IPS DF 19.7 (cell line): ENCODE data around the gene KLHL18.
A peak's percentile ranks its signal among the peaks of the same experiment; 100 is the strongest.
"Not testable (repeated sequence)": the region's sequence is repeated elsewhere in the genome, so short reads cannot be mapped to it uniquely, and the experiment has no call there.

ENCODE experiments used
- DNase-seq: peaks from one replicate; pipeline ENCODE4 v3.0.0-alpha.2; 2013; ENCODE audit warnings: low read depth, low spot score

Gene KLHL18

DNA sequence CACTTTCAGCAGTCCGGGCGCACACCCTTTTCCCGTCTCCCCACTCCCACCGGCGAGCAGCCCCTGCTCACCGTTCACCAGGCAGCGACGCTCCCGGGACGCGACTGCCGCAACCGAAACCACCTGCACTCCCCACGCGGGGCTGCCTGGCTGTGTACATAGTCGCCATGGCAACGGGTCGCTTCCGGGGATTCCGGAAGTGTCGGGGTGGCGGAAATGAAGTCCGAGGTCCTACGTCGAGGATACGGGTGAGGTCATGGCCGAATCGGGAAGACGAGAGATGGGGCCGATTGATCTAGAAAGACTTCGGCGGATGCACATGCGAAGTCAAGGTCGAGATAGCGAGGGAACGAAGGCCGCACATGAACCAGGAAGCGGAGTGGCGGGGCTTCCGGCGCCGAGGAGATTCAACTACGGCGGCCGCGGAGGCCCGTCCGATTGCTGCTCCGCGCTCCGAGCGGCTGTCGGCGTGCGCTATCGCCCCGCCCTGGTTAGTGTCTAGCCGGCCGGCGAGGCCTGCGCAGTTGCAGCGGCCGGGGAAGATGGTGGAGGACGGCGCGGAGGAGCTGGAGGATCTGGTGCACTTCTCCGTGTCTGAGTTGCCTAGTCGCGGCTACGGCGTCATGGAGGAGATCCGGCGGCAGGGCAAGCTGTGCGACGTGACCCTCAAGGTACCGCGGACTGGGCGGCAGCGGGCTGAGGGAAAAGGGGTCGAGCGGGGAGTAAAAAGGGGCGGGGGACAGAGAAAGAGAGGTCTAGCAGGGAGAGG is at the start of gene KLHL18, which contains the start of gene KIF9:
Gene KLHL18 (plus strand): TSS at position 521 of the 769 bp plus-strand sequence. CDS start 22 bp downstream, at position 543.
Gene KIF9 (minus strand): TSS at position 376 of the 769 bp plus-strand sequence. CDS start 5,425 bp downstream, outside the sequence.
- DNase-seq: peak; percentile 68

DNA sequence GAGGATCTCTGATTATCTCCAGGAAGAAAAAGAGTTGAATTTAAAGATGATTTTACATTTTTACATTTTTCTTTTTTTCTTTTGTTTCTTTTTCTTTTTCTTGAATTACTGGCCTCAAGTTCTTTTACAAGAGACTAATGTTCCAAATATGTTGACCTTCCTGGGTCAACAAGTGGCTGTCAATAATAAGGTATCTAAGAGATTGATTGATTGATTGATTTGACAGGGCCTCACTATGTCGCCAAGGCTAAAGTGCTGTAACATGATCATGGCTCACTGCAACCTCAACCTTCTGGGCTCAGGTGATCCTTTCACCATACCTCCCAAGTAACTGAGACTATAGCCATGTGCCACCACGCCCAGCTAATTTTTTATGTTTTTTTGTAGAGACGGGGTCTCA is 44.7 kb upstream of the KLHL18 start:
- DNase-seq: no peak

- no peak for DNase-seq
These were observed 42.8 kb upstream of the KLHL18 start for GRCh38 chr3:47239929-47240328.

DNA sequence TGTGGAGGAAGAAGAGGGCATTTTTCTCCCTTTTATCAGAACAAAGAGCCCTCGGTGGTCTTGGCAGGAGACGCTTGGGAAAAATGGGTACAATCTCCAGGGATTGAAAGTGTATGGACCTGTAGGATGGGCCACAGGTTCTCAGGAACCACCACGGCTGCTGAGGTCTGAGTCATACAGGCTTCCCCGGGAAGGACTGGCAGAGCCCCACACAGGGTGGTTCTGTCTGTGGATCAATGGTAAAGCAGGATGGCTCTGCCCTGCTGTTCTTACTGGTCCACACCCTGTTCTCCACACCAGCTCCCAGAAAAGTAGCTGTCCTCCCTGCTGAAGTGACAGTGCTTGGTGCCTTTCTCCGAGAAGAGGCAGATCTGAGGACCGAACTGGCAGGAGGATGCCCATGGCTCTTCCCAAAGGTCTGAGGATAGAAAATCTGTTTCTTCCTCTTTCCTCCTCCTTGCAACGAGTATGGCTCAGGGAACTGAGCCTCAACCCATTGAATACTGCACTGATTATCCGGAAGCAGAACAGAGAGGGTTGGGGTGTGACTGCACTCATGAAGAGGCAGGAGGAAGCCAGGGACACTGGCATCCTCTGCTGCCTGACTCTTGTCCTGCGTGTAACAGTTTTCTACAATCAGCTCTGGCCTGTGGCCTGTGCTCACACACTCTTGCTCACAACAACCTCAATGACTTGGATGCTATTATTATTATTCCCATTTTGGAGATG is 39.2 kb upstream of the KLHL18 start:
- no peak for DNase-seq

DNA sequence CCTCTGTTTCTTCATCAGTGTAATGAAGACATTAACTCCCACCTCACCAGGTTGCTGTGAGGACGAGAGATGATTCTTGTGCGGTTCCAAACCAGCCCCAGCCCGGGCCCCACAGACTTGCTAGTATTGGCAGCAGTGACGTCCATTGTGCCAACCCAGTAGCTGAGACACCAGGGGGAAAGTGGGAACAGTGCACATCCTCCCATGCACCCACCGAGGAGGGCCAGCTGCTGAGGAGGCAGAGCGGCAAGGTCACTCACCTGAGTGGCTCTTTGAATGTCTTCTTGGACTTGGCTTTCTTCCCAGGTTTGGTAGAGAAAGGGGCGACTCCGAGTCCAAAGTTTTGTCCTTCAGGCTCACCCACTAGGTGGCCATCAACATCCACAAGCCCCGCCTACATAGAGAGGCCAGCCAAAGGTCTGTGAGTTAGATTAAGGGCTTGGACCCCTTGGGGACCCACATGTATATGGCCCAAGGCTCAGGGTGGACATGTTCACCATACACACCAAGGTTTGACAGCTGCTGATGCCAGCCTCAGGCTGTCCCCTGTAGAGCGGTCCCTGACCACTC is 38.1 kb upstream of the KLHL18 start:
- DNase-seq: no peak

- DNase-seq: no peak
These were observed 37.5 kb upstream of the KLHL18 start for GRCh38 chr3:47245271-47245670.

GRCh38 chr3:47247131-47248064 is 35.3 kb upstream of the KLHL18 start:
- DNase-seq: no peak

DNA sequence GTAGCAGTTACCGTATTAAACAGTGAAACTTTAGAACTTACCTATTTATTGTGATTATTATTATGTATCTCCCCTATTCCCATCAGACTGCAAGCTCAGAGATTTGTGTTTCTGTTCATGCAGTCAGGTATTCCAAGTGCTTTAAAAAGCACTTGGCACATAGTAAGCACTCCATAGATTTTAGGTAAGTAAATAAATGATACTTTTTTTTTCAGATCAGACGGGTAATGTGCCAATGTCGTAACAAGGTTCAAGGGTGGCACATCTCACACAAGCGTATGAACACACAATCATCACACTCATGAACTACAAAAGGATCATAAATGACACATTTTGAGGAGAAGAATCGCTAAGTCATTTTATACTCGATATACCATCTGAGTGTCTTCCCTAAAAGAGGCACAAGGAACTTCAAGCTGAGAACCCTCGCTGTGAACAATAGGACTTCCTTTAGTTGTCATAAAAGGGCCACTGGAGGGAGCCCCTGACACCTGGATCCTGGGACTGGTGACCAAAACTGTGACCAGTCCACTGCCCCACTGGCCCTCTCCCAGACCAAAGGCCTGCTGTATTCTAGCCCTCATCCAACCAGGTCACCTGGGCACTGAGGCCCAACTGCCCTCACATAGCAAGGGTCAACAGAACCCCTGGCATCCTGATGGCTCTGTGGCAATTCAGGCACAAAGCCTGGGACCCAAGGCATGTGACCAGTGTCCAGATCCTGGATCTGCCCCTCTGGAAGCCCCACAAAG is 32.3 kb upstream of the KLHL18 start:
- DNase-seq: peak; percentile 30

GRCh38 chr3:47251085-47251484 is 31.7 kb upstream of the KLHL18 start:
- DNase-seq: not testable (repeated sequence)

- no peak for DNase-seq
These were observed 31.1 kb upstream of the KLHL18 start for GRCh38 chr3:47251689-47252088.

- not testable (repeated sequence) for DNase-seq
These were observed 26.4 kb upstream of the KLHL18 start for GRCh38 chr3:47256331-47256730.

DNA sequence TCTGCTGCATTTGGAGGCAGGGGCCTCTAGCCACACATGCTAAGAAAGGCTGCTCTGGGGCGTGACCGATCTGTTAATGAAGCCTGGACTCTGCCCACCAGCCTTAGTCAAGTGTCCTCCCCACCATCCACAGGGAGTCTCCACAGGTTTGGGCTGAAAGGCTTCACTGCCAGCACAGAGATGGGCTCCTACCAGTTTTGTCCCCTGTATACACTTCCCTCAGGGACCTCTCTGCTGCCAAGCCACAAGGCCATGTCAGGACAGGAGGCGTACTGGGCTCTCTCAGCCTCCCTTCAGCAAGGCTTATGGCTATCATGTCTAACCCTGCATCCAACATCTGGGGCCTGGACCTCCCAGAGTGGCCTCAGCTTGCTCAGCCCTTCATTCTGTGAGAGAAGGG is 23.6 kb upstream of the KLHL18 start:
- DNase-seq: no peak

DNA sequence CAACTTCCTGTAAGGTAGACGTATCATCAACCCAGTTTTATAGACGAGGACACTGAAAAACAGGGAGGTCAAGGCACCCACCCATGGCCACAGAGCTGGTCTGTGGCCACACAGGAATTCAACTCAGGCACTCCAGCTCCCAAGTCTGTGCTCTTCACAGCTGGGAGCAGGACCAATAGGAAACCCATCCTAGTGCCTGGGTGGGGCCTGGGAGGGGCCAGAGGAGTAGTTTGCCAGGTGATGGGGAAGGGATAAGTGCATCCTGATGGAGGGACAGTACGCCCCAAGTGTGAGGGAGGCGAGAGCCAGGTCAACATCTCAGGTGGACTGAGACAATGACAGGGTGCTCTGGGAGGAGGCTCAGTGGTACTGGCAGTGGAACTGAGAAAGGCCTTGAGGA is 22.1 kb upstream of the KLHL18 start:
- no peak for DNase-seq

GRCh38 chr3:47261301-47261700 is 21.4 kb upstream of the KLHL18 start:
- DNase-seq: no peak

DNA sequence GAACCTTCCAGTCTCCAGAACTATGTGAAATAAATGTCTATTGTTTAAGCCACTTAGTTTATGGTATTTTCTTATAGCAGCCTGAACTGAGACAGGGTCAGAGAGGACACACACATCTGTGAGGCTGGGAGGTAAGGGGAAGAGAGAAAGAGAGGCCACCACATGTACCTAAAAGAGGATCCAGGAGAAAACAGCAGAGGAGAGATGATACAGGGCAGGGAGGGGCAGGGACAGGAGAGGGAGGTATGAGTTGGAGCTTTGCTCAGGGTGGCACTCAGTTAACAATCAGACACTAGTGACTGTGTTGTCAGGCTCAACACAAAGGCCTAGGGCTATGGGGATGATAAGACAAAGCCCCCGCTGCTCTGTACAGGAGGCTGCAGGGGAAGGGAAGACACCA is 17.7 kb upstream of the KLHL18 start:
- no peak for DNase-seq

DNA sequence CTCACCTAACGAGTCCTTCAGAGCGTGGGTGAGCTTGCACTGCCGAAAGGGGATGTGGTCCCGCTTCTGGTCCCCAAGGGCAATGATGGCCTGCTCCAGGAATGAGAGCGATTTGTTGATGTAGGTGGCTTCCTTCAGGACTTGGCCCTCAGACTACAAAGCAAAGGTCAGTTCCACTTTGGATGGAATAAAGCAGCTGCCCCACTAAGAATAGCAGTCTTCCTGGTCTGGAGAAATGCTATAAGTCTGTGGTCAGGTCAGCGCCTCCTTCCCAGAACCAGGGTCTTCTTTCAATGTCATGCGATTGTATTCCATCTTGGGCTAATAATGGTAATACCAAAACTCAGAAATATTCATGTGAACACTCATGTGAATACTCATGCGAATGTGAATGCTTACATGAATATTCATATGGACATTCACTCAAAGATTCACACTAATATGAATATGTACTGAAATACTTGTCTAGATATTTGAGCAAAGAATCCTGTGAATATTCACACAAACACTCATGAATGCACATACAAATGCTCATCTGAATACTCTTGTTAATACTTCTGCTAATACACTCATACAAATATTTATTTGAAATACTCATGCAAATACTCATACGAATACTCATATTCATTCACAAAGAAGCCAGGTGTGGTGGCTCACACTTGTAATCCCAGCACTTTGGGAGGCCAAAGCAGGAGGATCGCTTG is 16.9 kb upstream of the KLHL18 start:
- DNase-seq: no peak

- DNase-seq: no peak
These were observed 15.8 kb upstream of the KLHL18 start for GRCh38 chr3:47266709-47267489.

DNA sequence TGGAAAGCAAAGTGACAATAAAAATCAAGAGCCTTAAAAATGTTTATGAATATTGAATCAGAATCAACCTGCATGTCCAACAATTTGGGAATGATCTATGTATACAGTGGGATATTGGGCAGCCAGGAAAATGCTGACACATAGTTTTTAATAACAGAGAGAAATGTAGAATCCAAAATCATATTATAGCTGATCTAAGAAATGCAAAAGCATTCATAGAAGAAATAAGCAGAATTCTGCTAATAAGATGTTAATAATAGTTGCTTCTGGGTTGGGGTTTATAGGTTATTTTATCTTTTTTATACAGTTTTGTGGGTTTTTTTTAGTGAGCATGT is 15.3 kb upstream of the KLHL18 start:
- DNase-seq: no peak

DNA sequence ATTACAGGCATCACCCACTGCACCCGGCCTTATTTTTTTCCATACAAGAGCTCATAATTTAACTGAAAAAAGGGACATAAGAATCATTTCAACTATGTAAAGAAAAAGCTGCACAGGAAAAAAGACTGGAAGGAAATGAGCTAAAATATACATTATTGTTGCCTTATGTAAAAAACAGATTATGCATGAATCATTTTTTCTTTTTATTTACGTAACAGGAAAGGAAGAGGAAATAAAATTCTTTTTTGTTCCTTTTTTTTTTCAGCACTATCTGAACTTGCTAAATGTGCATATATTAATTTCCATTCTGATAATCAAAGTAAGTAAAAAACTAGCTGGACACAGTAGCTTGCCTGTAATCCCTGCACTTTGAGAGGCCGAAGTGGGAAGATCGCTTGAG is 12.2 kb upstream of the KLHL18 start:
- DNase-seq: no peak
